HG02852 (cell line): ENCODE data around the gene ARGLU1.
A peak's percentile ranks its signal among the peaks of the same experiment; 100 is the strongest.

Experiments
- ATAC-seq: cut with Tn5 transposase; IDR thresholded peaks from one replicate; pipeline ENCODE4 v1.9.1; 2021; ENCODE audit warnings: mild to moderate bottlenecking, moderate library complexity; ENCODE audit not compliant: unreplicated experiment

ARGLU1 gene

DNA sequence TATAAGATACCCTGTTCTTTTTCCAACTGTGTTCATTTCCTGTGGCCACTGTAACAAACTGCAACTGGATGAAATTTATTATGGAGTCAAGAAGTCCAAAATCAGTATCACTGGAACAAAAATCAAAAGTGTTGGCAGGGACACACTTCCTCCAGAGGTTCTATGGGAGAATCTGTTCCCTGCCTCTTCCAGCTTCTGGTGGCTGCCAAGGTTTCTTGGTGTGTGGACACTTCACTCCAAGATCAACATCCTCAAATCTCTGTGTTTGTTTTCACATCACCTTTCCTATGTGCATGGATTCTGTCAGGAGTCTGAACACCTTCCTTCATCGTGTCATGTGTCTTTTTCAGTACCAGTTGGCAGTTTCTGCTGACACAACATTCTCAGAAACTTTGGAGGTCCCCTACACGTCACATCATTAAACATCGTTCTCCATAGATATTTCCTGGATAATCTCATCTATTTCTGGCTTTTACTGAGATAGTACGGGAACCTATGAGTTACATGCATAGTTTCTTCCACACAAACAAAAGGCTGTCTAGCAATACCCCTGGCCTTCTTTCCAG lies 17.3 kb downstream of the ARGLU1 start:
- no peak for ATAC-seq

DNA sequence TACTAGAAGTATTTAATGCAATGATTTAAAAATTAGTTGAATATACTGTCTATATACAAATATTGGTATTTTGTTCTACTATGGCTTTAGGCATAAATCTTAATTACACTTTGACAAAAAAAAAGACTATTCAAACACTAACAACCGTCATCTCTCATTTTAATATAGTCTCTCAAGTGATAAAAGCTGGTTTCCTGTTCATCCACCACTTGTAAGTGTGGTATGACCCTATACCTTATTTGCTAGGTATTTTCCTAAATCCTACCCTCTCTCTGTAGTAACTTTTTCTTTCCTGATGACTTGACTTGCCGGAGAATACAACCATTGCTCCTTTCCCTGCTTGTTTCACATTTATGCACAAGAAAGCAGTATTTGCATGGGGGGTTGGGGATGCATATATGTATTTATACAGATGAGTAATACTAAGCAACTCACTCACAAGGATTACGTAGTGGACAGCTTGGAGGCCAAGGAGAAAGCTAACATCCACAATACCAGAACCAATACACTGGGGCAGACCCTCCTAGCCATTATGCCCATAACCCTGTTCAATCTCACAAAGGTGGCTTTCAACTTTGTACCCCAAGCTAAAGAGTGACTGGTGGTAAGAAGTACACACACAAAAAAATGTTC lies 19.8 kb downstream of the ARGLU1 start:
- no peak for ATAC-seq

DNA sequence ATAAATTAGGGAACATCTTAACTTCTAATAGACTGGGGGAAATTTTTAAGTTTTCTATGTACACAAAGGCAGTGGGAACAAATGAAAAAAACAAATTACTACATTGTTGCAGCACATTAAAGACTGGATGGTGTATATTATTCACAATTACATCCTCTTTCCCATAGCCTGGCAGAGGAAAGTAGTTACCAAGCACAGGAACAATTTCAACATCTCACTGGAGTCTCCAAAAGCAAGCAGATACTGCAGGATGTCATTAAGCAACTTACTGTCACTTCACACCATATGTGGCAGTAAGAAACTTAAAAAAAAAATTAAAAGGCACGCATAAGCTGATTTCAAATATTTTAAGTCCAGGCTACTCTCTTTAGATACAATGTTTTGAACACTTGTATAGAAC lies 26.1 kb downstream of the ARGLU1 start:
- no peak for ATAC-seq

DNA sequence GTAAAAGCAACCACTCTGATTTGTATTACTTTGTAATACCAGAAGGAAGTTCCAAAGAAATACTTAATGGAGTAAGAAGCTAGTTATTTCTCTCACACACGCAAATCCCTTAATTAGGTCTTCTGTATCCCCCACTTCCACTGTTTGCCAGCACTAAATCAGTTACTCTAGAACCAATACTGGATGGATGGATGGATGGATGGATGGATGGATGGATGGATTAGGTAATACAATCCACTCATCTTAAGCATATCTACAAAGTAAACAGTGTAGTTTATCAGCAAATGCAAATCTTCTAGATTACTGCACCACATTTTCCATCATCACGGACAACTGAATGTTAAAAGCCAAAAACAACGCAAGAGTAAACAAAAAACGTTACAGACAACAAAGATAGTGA lies 27.3 kb downstream of the ARGLU1 start:
- no peak for ATAC-seq

DNA sequence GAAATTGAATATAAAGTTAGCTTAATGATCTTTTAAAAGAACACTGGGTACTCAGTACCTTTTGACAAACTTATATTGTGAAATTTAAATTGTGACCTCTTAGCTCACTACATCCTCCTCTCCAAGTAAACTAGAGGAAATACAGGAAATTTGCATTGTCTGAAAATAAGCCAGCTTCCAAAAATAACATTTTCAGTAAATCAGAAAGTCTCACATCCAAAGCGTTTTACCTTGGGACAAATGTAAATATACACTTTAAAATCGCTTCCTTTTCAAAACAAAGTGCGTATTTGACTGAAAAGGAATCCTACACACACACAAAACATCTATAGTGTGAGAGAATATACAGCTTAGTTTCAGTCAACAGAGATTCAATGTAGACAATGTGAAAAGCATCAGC lies 30.4 kb downstream of the ARGLU1 start:
- no peak for ATAC-seq

DNA sequence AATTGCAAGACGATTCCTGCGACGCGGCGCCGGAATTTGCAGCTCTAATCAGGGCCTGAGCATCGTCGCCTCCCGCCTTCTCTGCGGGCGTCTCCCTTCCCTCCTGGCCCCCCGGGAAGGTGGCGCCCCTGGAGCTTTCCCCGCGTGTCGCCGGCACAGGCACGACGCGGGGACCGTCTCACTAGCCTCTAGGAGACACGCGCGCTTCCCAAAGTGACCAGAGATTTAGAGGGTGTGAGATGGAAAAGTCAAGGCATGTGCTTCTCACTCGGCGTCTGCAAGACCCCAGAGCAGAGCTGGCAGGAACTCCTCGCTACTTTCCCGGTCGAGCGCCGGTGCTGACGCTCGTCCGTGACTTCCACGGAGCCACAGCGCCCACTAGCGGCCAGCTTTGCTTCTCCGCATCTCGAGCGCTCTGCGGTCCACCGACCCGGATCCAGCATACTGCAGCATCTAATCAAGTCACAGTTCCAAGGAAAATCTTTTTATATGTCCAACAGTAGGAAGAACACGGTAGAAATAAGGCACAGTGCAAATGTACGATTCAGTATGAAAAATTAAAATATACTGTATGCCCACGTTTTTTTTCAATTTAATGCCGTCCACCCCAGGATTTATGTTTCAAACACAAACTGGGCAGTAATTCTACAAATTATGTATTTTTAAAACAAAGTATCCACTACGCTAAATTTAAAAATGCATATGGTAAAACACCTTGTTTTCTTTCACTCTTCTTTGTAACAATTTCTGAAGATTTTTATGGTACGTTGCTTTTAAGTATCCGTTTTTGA lies 31.5 kb downstream of the ARGLU1 start:
- peak; percentile 41 for ATAC-seq

DNA sequence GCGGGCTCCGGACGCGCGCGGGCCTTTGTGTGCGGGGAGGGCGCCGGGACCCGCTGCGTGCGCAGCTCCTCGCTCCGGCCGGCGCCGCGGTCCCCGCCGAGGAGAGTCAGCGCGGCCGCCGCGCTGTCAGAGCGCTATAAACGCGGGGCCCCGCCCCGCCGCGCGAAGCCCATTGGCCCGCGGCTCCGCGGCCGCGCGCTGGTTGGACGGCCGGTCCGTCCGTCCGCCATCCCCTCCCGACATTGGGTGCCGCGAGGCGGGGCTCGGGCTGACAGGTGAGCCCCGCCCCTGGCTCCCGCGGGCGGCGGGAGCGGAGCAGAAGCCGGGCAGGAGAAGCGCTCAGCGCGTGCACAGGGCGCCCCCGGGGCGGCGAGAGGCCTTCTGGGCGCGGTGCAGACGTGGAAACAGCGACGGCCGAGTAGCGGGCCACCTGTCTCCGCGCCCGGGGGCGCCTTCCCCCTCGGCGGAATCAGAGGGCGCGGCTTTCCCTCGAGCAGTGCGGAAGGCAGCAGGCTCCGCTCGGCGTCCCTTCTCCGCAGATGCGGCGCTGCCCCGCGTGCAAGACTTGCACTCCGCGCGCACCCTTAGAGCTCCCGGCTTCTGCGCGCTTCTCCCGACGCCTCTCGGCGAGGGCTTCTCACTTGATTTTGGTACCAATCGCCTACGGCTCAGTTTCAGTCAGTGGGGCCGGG lies 32.2 kb downstream of the ARGLU1 start, which contains the start of gene EFNB2:
Gene EFNB2, minus strand, starts transcription at position 111 of the 692 bp plus-strand sequence. CDS start 698 bp downstream, outside the sequence.
- peak; percentile 91 for ATAC-seq

DNA sequence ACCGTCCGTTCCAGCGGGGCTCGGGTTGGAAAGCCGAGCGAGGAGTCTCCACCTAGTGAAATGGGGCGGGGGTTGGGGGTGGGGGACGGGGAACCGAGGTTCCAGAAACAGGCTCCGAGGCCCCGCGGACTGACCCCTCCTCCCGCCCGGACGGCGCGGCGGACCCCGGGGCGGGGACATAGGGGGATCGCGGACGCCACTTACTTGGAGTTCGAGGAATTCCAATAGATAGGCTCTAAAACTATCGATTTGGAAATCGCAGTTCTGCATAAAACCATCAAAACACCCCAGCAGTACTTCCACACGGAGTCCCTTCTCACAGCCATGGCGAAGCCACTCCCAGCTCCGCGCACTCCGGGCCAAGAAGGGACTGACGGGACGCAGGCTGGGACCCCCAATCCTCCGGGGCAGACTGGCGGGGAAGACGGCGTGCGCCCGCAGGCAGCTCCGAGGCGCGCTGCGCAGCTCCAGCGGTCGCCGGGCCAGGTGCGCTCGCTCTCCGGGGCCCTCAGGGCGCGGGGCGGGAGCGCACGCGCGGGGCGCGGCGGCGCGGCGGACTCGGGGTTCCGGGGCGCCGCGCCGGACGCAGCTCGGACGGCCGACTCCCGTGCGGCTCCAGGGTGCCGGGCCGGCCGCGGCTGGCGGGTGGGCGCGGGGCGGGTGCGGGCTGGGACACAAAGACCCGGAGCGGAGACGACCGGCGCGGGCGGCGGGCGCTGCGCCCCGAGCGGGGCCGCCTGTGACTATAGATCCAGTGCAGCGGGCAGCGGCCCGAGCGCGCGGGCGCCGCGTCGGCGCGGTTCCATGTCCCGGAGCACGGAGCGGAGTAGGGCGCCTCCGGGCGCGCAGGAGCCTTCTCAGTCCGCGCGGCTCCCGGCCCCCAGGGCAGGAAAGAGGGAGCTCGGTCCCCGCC lies 33.0 kb downstream of the ARGLU1 start:
- peak; percentile 26 for ATAC-seq

DNA sequence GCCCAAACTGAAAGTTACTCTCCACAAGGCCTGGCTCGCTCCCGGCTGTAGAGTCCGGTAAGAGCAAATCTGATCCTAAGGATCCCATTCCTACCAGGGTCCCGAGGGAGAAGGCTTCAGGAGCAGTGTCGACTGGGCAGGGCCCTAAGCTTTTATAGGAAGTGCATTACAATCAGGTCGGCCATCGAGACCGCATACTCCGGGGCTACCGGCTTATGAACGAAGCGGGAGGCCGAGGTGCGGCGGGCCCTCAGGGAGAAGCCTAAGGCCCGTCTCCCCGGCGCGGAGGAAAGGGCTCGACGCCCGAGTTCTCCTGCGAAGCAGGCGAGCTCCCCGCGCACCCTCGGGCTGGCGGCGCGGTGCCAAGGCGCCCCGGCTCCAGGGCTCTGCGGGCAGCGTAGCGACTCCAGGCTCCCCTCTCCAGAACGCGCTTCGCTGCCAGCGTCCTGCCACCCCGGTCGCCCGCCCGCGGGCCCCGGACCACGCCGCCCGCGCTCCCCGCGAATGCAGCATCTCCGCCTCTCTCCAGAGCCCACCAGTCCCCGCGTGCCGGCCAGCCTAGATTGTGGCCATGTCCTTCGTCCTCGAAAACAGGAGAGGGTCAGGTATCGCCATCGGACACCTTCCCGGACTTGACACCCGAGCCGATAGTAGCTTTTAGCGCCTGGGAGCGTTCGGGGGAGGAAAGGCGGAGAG lies 33.8 kb downstream of the ARGLU1 start:
- ATAC-seq, result no peak

DNA sequence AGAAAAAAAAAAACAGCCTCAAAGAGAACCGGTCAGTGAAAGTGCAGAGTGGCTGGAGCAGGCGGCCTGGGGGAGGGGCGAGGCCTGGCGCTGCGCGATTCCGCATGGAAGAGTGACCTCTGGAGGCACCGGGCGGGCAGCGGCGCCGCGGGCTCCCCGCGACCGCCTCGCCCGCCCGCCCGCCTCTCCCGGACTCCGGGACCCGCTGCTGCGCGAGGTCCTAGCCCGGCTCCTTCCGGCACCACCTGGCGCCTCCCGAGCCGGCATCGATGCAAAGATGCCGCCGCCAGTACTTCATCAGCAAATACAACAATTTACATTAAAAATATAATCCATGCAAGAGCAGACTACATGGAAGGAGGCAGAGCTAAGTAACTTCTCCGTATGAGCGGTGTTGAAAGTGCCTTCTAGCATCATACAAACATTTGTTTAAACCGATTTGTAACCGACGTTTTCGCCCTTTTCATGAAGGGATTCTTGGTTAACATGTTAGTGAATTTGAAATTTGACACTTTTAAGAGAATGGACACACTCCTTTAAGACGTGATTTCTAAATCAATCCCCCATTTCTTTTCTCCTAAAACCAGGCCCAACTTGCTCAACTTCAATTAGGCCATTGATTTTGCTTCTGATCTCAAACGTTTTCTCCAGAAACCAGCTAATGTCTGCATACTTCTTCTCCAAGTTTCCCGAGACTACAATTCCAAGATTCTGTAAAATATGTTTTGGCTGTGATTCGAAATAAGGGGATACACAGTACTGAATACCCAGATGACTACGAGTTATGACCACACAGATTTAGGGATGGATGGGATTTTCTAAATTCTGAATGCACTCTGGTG lies 34.6 kb downstream of the ARGLU1 start:
- no peak for ATAC-seq

DNA sequence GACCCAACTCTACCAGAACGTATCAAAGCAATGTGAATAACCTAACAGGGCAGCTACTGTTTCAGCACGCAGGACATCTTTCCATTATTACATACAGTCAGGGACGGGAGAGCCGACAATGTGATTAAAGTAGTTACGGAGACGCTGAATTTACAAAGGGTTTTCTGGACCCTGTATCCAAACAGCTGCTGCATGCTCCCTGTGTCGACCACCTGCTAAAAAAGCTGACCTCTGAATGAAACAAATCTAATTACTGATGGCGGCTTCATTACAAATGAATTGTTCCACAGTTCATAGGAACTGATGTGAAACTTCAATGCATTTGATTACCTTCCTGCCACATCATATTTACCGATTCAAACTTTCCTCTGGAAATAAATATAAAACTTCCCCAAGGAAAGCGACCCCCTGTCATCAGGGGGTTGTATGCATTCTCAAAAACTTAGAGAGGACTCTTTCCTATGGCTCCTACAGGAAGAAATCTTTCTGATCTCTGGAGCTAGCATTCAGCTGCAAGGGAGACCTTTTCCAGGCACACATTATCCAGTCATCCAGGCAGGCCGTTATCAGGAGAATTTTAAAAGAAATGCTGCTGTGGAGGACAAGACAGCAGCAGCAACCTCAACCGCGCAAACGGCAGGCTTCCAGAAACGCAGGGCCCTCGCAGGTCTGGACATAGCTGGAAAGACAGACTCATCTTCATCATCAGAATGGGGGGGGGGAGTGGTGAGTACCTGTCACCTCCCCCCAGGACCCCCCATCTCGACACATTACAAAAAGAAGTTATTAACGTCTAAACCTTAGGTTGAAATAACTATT lies 35.6 kb downstream of the ARGLU1 start:
- ATAC-seq, result no peak

DNA sequence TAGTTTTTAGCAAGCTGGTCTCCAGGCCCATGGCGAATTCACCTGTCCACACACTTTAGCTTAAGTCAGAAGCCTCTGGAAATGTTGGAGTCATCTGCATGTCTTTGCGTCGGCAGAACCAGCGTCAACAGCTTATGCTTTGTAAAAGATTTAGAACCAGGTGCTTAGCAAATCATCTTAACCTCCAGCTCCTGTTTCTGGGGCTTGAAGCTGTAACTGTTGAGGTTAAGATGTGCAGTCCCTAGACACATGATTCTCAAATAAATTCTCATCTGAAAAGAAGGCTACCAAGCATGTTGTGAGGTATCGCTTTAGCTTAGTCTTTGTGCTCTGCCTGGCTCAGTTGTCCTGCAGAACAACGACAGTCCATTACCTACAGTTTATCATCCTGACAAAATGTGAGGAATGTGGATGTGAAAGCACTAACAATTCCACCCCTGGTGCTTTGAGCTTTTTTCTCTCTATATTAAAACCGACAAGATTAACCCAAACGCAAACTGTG lies 36.9 kb downstream of the ARGLU1 start:
- no peak for ATAC-seq

DNA sequence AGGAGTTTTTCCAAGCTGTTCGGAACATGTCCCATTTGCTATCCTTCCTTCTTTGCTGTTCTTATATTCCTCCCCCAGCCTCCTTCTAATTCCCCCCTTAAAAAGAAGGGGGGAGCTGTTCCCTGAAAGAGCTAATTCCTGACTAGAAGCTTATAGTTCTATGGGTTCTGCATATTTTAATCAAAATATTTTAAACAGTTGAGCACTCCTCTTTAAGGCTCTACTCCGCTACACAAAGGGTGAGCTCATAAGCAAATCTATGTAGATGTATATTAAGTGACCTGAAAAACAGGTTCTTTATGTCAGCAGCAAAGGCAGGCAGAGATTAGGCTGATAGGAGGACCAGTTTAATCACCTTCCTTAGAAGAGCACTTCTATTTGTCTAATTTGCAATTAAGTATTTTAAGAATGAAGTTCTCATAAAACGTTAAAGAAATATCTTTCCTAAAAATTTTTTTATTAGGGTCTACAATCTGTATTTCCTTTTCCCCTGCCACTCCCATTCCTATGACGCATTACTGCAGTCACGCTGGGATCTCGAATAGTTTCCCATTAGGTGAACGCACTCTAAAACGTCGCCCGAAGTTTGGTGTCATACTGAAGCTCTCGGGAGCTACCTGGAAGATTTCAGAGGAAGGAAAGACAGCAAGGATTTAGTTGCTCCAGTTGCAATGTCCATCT lies 37.6 kb downstream of the ARGLU1 start:
- no peak for ATAC-seq

DNA sequence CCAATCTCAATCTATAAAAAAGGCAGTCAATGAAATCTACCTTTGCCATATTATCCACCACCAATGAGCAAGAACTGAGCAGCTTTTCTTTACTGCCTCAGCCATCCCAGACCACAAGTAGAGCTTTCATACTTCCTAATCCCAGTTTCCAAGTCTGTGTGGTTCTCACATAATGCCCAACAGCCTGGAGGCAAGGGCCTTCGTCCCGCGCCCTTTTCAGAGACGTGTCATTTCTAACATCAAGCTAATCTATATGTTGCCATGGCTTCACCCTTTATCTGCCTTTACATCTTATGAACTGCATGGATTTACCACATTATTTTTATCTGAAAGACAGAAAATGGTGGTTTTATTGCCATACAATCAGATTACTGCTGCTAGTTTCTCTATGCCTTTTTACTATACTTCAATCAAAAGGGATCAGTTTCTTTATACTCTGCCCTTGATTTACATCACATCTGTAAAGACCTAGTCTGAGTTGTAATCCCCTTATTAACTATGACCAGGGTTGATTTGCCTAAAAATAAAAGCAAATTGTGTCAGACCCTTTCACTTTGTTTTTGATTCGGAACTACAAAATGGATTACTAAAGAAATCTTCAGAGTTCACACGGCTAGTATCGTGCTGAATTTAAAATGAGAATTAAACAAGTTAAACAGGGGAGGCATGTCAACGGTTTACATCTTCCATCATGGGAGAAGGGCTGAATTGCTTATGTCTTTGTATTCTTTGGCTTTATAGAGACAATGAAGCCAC lies 38.3 kb downstream of the ARGLU1 start:
- ATAC-seq, result no peak

DNA sequence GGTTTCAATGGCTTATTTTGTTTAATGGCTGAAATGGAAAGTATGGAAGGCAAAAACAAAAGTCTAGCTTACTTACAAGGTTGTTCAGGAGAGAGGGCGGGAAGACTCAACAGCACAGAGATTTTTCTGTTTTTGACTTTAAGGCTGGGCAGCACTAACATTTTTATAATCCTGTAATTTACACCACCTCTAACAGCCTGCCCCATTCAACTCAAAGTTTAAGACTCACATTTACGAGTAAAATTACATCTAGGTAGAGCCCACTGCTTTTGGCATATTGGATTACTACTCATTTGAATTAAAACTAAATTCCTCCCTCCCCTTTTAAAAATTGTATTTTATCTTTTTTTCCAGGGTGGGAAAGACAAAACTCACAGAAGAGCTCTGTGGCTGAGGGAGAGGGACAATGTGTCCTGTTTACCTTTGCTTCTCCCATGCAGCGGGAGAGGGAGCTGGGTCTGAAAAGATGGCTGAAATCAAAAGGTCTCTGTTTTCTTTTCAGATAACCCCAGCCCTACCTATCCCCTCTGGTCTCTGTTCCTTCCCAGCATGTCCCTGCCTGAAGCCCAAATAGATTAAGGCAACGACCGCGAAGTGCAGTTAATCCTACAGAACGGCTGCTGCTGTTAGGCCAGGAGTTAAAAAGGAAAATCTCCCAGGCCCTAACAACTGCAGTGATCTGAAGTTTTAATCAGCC lies 39.1 kb downstream of the ARGLU1 start:
- ATAC-seq, result no peak

DNA sequence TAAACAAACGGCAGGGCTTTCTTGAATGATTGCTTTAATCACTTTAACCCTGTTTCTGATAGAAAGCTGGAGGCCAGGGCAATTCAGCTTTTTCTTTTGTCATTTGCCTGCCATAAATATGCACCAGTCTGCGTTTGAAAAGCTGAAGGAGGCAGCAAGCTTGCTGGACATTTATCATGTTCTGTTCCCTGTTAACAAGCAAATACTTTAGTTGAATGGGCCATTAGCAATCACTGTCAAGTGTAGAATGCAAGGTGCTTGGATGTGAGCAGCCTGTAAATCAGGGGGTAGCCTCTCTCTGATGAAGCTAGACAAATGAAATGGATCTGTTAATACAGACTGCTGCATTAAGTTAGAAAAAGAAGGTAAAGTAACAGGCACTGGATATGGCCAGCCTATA lies 40.1 kb downstream of the ARGLU1 start:
- no peak for ATAC-seq
